ENCODE data around the gene GBX2.

DNA sequence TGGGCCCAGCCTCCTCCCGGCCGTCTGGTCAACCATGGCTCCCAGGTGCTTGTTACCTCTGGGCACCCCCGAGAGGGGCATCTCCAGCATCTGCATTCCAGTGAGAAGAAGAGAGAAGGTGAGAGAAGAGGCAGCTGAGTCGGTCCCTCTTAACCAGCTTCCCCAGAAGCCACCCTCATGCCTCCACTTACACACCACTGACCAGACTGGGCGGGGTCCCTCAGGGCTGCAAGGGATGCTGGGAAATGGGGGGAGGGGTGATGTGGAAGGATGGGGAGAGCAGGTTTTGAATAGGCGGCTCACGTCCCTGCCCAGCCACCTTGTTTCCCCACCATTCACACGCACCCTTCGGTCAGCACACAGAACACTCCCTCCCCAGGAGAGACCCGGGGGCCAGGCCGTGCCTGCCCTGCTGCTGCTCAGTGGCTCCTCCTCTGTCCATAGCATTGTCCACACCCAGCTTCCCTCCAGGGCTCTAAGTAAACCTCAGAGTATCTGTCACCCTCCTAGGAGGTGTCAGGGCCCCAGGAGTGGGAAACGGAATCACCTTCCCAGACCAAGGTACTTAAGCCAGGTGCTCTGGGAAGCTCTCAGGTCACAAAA lies 34.7 kb downstream of the GBX2 start:
- no peak for TF ChIP-seq PATZ1 (CRISPR knock-in tag; IDR thresholded peaks at IDR 0.05; ENCODE audit: borderline replicate concordance)
- TF ChIP-seq, protein P1, sequence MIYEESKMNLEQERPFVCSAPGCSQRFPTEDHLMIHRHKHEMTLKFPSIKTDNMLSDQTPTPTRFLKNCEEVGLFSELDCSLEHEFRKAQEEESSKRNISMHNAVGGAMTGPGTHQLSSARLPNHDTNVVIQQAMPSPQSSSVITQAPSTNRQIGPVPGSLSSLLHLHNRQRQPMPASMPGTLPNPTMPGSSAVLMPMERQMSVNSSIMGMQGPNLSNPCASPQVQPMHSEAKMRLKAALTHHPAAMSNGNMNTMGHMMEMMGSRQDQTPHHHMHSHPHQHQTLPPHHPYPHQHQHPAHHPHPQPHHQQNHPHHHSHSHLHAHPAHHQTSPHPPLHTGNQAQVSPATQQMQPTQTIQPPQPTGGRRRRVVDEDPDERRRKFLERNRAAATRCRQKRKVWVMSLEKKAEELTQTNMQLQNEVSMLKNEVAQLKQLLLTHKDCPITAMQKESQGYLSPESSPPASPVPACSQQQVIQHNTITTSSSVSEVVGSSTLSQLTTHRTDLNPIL (CRISPR knock-in tag; IDR thresholded peaks at IDR 0.05; ENCODE audit: low read depth), result no peak
- no peak for TF ChIP-seq ZC3H10 (CRISPR knock-in tag; IDR thresholded peaks at IDR 0.05)
- no peak for TF ChIP-seq ESRRG (CRISPR knock-in tag; IDR thresholded peaks at IDR 0.05)
- no peak for TF ChIP-seq ZFP30 (CRISPR knock-in tag; IDR thresholded peaks at IDR 0.05)
- TF ChIP-seq ZNF8 (CRISPR knock-in tag; IDR thresholded peaks at IDR 0.05), result no peak
- TF ChIP-seq ZFP3 (CRISPR knock-in tag; IDR thresholded peaks at IDR 0.05), result no peak
- no peak for TF ChIP-seq RARB (CRISPR knock-in tag; IDR thresholded peaks at IDR 0.05)
- TF ChIP-seq, protein P2, sequence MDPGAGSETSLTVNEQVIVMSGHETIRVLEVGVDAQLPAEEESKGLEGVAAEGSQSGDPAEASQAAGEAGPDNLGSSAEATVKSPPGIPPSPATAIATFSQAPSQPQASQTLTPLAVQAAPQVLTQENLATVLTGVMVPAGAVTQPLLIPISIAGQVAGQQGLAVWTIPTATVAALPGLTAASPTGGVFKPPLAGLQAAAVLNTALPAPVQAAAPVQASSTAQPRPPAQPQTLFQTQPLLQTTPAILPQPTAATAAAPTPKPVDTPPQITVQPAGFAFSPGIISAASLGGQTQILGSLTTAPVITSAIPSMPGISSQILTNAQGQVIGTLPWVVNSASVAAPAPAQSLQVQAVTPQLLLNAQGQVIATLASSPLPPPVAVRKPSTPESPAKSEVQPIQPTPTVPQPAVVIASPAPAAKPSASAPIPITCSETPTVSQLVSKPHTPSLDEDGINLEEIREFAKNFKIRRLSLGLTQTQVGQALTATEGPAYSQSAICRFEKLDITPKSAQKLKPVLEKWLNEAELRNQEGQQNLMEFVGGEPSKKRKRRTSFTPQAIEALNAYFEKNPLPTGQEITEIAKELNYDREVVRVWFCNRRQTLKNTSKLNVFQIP (CRISPR knock-in tag; IDR thresholded peaks at IDR 0.05; ENCODE audit: borderline replicate concordance, low read depth), result no peak
- no peak for TF ChIP-seq TCF4 (CRISPR knock-in tag; IDR thresholded peaks at IDR 0.05; ENCODE audit: borderline replicate concordance)
- TF ChIP-seq PPARA (CRISPR knock-in tag; IDR thresholded peaks at IDR 0.05; ENCODE audit: borderline replicate concordance), result no peak
- TF ChIP-seq OSR1 (CRISPR knock-in tag; IDR thresholded peaks at IDR 0.05), result no peak
- no peak for TF ChIP-seq TSHZ2 (CRISPR knock-in tag; IDR thresholded peaks at IDR 0.05)
- TF ChIP-seq ISL1 (CRISPR knock-in tag; IDR thresholded peaks at IDR 0.05), result no peak
